ENCODE results near the gene ARL6IP4.

Gene ARL6IP4

GRCh38 chr12:122984612-122985337 lies 4.3 kb downstream of the ARL6IP4 start:
- H4K20me1 ChIP-seq (ENCODE audit: insufficient read depth, low read length), result no peaks in the 10 kb centered on the region
- no peak overlapping the region for H3K27ac ChIP-seq (ENCODE audit: low read length)
- no peaks in the 10 kb centered on the region for H3K9me2 ChIP-seq (replicated peaks; ENCODE audit: insufficient read depth, low read length)
- peaks cover 21% of the 10 kb centered on the region for H3K79me2 ChIP-seq (ENCODE audit: low read length)
- no peak overlapping the region for H3K4me3 ChIP-seq (ENCODE audit: low read length)
- H3K4me1 ChIP-seq (ENCODE audit: low read length), result no peaks in the 10 kb centered on the region
- H3K36me3 ChIP-seq (replicated peaks; ENCODE audit: insufficient read depth, low read length), result no peaks in the 10 kb centered on the region
- no peaks in the 10 kb centered on the region for H3F3A ChIP-seq (ENCODE audit: insufficient read depth, low read length)
- no peak overlapping the region for H3K9ac ChIP-seq (ENCODE audit: low read length)
- TF ChIP-seq EZH2phosphoT487 (IDR thresholded peaks at IDR 0.05; ENCODE audit: low read length) (no peak), EZH2 (optimal IDR thresholded peaks at IDR 0.05; ENCODE audit: low read depth, low read length) (no peak), CTCF (IDR thresholded peaks at IDR 0.05; ENCODE audit: low read length) (no peak)
- no peak overlapping the region for H2AFZ ChIP-seq (ENCODE audit: low read length)
- no peak overlapping the region for H3K4me2 ChIP-seq (ENCODE audit: low read depth, low read length)
- no peaks in the 10 kb centered on the region for H3K9me3 ChIP-seq (replicated peaks; ENCODE audit: insufficient read depth, low read length)
- H3K27me3 ChIP-seq (replicated peaks; ENCODE audit: insufficient read depth, low read length), result no peaks in the 10 kb centered on the region
- no peak for DNase-seq

DNA sequence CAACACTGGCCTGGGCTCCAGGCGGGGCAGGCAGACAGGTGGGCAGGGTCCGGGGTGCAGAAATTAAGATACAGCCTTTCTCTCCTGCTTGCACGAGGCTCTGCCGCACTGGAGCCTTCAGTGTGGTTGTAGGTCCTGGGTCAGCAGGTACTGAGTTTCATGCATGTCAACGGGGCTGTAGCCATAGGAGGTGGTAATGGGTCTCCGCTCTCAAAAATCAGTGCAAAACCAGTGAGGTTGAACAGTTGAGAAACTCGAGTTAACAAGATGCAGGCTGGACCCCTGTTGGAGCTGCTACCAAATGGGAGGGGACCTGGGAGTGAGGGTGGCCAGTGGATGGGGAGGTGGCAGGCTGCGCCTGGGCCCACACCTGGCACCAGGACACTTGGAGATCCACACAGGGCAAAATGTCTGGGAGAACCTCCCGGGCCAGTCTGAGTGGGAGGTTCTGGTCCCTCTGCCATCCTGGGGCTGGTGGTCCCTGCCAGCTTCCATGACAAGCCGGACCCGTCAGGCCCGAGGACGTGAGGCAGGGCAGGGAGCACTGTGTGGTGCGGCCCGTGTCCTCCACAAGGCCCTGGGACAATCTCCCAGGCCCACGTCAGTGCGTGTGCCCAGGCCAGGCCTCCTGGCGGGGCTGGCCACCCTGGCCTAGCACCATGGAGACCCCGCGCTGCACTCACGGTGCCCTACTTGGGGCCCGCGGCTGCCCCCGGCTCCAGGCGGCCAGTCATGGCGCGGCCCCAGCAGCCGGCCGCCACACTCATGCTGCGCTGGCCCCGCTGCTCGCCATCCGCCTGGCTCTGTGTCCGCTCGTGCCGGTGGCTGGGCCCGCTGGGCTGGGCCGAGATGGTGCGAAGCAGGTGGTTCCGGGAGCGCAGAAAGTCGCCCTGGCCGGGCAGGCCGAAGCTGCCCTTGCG lies 5.1 kb downstream of the ARL6IP4 start:
- Histone ChIP-seq H3K4me2 (ENCODE audit: low read depth, low read length) (no peak overlapping the region), H4K20me1 (ENCODE audit: insufficient read depth, low read length) (no peaks in the 10 kb centered on the region)

GRCh38 chr12:122986258-122986871 lies 5.9 kb downstream of the ARL6IP4 start:
- Histone ChIP-seq H3K36me3 (replicated peaks; ENCODE audit: insufficient read depth, low read length) (no peaks in the 10 kb centered on the region), H3K9me3 (replicated peaks; ENCODE audit: insufficient read depth, low read length) (no peaks in the 10 kb centered on the region), H3K4me2 (ENCODE audit: low read depth, low read length) (no peak overlapping the region), H3F3A (ENCODE audit: insufficient read depth, low read length) (no peaks in the 10 kb centered on the region), H3K27me3 (replicated peaks; ENCODE audit: insufficient read depth, low read length) (no peaks in the 10 kb centered on the region), H3K79me2 (ENCODE audit: low read length) (peaks cover 10% of the 10 kb centered on the region), H3K4me3 (ENCODE audit: low read length) (no peak overlapping the region), H3K27ac (ENCODE audit: low read length) (no peak overlapping the region), H4K20me1 (ENCODE audit: insufficient read depth, low read length) (no peaks in the 10 kb centered on the region), H3K4me1 (ENCODE audit: low read length) (no peaks in the 10 kb centered on the region), H3K9ac (ENCODE audit: low read length) (no peak overlapping the region), H2AFZ (ENCODE audit: low read length) (no peak overlapping the region), H3K9me2 (replicated peaks; ENCODE audit: insufficient read depth, low read length) (no peaks in the 10 kb centered on the region)
- TF ChIP-seq EZH2 (optimal IDR thresholded peaks at IDR 0.05; ENCODE audit: low read depth, low read length) (no peak), EZH2phosphoT487 (IDR thresholded peaks at IDR 0.05; ENCODE audit: low read length) (no peak), CTCF (IDR thresholded peaks at IDR 0.05; ENCODE audit: low read length) (no peak)
- no peak for DNase-seq

More for the DNA sequence above, 5.1 kb downstream of the ARL6IP4 start:
- Histone ChIP-seq H3K4me3 (ENCODE audit: low read length) (no peak overlapping the region), H3K9me3 (replicated peaks; ENCODE audit: insufficient read depth, low read length) (no peaks in the 10 kb centered on the region), H3K27ac (ENCODE audit: low read length) (no peak overlapping the region), H3K9ac (ENCODE audit: low read length) (no peak overlapping the region), H3K9me2 (replicated peaks; ENCODE audit: insufficient read depth, low read length) (no peaks in the 10 kb centered on the region), H3K36me3 (replicated peaks; ENCODE audit: insufficient read depth, low read length) (no peaks in the 10 kb centered on the region), H3K79me2 (ENCODE audit: low read length) (peaks cover 18% of the 10 kb centered on the region), H3K4me1 (ENCODE audit: low read length) (no peaks in the 10 kb centered on the region), H2AFZ (ENCODE audit: low read length) (no peak overlapping the region), H3K27me3 (replicated peaks; ENCODE audit: insufficient read depth, low read length) (no peaks in the 10 kb centered on the region), H3F3A (ENCODE audit: insufficient read depth, low read length) (no peaks in the 10 kb centered on the region)
- TF ChIP-seq CTCF (IDR thresholded peaks at IDR 0.05; ENCODE audit: low read length) (no peak), EZH2 (optimal IDR thresholded peaks at IDR 0.05; ENCODE audit: low read depth, low read length) (no peak), EZH2phosphoT487 (IDR thresholded peaks at IDR 0.05; ENCODE audit: low read length) (no peak)
- no peak for DNase-seq

Measured in MM.1S (cell line).